CD14-positive monocyte (primary cell): Measurements from ENCODE around the gene ADCYAP1. TPM values are rescaled to one million over a fixed set of nuclear protein-coding genes. Genes with fewer than 3 reads are reported as not detected.

ENCODE experiments used
- DNase-seq, 3 donors: peaks; one replicate each; pipeline ENCODE4 v3.0.0-alpha.2; 2011 to 2022
- H2AFZ ChIP-seq: 2 replicates; pipeline ENCODE4 v1.6.0; 2012; ENCODE audit warnings: mild to moderate bottlenecking, low read depth, low read length, inconsistent platforms; ENCODE audit not compliant: insufficient read depth, poor library complexity, severe bottlenecking
- H3K27ac ChIP-seq, 2 donors: 1 replicate in 1 of 2; 2 replicates in 1 of 2; pipeline ENCODE4 v1.5.1; 2012 to 2013; ENCODE audit warnings: low read length in 2 of 2, control low read depth in 1 of 2, inconsistent platforms in 1 of 2, low read depth in 1 of 2, mild to moderate bottlenecking in 1 of 2
- H3K27me3 ChIP-seq, 2 donors: one replicate each; pipeline versions ENCODE4 v1.6.0 to v1.6.1; 2011 to 2013; ENCODE audit warnings: low read length in 2 of 2; ENCODE audit not compliant: control insufficient read depth in 2 of 2, insufficient read depth in 2 of 2
- H3K36me3 ChIP-seq, 2 donors: replicated peaks in 1 of 2; 1 replicate in 1 of 2; 2 replicates in 1 of 2; pipeline versions ENCODE4 v1.5.1 to v1.6.1; 2012 to 2013; ENCODE audit warnings: low read length in 2 of 2, control low read depth in 1 of 2, inconsistent platforms in 1 of 2, mild to moderate bottlenecking in 1 of 2; ENCODE audit not compliant: insufficient read depth in 2 of 2, control insufficient read depth in 1 of 2
- H3K4me1 ChIP-seq, 2 donors: 1 replicate in 1 of 2; 2 replicates in 1 of 2; pipeline versions ENCODE4 v1.5.1 to v1.6.1; 2012 to 2013; ENCODE audit warnings: low read length in 2 of 2, control low read depth in 1 of 2, inconsistent platforms in 1 of 2, mild to moderate bottlenecking in 1 of 2, moderate library complexity in 1 of 2; ENCODE audit not compliant: insufficient read depth in 2 of 2, control insufficient read depth in 1 of 2
- H3K4me2 ChIP-seq: replicated peaks from 2 replicates; pipeline ENCODE3; 2012; ENCODE audit warnings: low read length, moderate library complexity, mild to moderate bottlenecking; ENCODE audit not compliant: poor library complexity, severe bottlenecking; ENCODE audit errors: extremely low read depth
- H3K4me3 ChIP-seq, 3 experiments: fragments of 200-600 bp in 1 of 3; sonication (generic) in 1 of 3; replicated peaks in 1 of 3; 1 replicate in 2 of 3; 2 replicates in 1 of 3; pipeline ENCODE4 v1.5.1; 2011 to 2013; ENCODE audit warnings: low read length in 3 of 3, mild to moderate bottlenecking in 3 of 3, control low read depth in 2 of 3, low read depth in 2 of 3, inconsistent platforms in 1 of 3, moderate library complexity in 1 of 3
- H3K79me2 ChIP-seq: 2 replicates; pipeline ENCODE4 v1.6.0; 2012; ENCODE audit warnings: mild to moderate bottlenecking, control low read depth, inconsistent platforms, low read length, moderate library complexity; ENCODE audit not compliant: insufficient read depth
- H3K9ac ChIP-seq: 2 replicates; pipeline ENCODE4 v1.6.0; 2017; ENCODE audit warnings: low read length, mild to moderate bottlenecking; ENCODE audit not compliant: insufficient read depth, poor library complexity, severe bottlenecking
- H3K9me3 ChIP-seq, 2 donors: replicated peaks in 1 of 2; 1 replicate in 1 of 2; 2 replicates in 1 of 2; pipeline versions ENCODE4 v1.5.1 to v1.6.1; 2012 to 2013; ENCODE audit warnings: low read length in 2 of 2, control low read depth in 1 of 2; ENCODE audit not compliant: control insufficient read depth in 1 of 2, insufficient read depth in 1 of 2
- H4K20me1 ChIP-seq: 2 replicates; pipeline ENCODE4 v1.6.0; 2012; ENCODE audit warnings: mild to moderate bottlenecking, low read length, control low read depth, moderate library complexity; ENCODE audit not compliant: insufficient read depth
- H3K27ac Mint-ChIP-seq, 7 donors: one replicate each; pipeline ENCODE4 v1.8.0; 2020; ENCODE audit warnings: mild to moderate bottlenecking in 7 of 7, mixed read lengths in 7 of 7, moderate library complexity in 6 of 7, inconsistent platforms in 2 of 7
- H3K27me3 Mint-ChIP-seq, 3 donors: one replicate each; pipeline ENCODE4 v1.8.0; 2021 to 2022; ENCODE audit warnings: low read depth in 3 of 3, mild to moderate bottlenecking in 3 of 3, mixed read lengths in 3 of 3, moderate library complexity in 3 of 3, inconsistent platforms in 1 of 3
- H3K36me3 Mint-ChIP-seq, 2 donors: one replicate each; pipeline ENCODE4 v1.8.0; 2020; ENCODE audit warnings: mixed read lengths in 2 of 2, inconsistent platforms in 1 of 2, mild to moderate bottlenecking in 1 of 2
- H3K4me1 Mint-ChIP-seq: one replicate; pipeline ENCODE4 v1.8.0; 2020; ENCODE audit warnings: mild to moderate bottlenecking, mixed read lengths
- H3K4me3 Mint-ChIP-seq, 2 donors: one replicate each; pipeline ENCODE4 v1.8.0; 2020; ENCODE audit warnings: mild to moderate bottlenecking in 2 of 2, mixed read lengths in 2 of 2, moderate library complexity in 1 of 2
- H3K9me3 Mint-ChIP-seq, 7 donors: one replicate each; pipeline ENCODE4 v1.8.0; 2020 to 2022; ENCODE audit warnings: mixed read lengths in 7 of 7, mild to moderate bottlenecking in 6 of 7, moderate library complexity in 6 of 7, inconsistent platforms in 2 of 7
- WGBS: methylation state at CpG from one replicate; pipeline ENCODE4 v1.1.5; 2013; ENCODE audit warnings: missing lambda C conversion rate; ENCODE audit not compliant: insufficient coverage; 5-methylcytosine and 5-hydroxymethylcytosine counted together
- intact Hi-C, 2 donors: fragments of 100-400 bp; cut with micrococcal nuclease; formaldehyde crosslinking; loops; one replicate each; pipeline versions ENCODE4 v1.15.0 to v1.15.1; 2023
- polyA plus RNA-seq, 3 donors: library from polyadenylated mRNA; depleted of rRNA in 1 of 3; unstranded in 2 of 3; stranded (reverse) in 1 of 3; fragments of 300-500 nt in 2 of 3; fragments of >200 nt in 1 of 3; fragmentation: Illumina TruSeq in 2 of 3; gene quantifications; 1 replicate in 2 of 3; 2 replicates in 1 of 3; pipeline ENCODE4 v1.2.3, GENCODE V29; 2012 to 2021
- TF ChIP-seq, protein P1 (sequence below): fragments of 200-600 bp; IDR thresholded peaks from one replicate; pipeline ENCODE4 v1.8.0; 2022; ENCODE audit warnings: antibody characterized with exemption, mild to moderate bottlenecking

The ADCYAP1 gene
- polyA plus RNA-seq, 3 donors, result not detected

- no peaks in the 10 kb centered on the region for H3K9me3 ChIP-seq
- no peak overlapping the region for H3K4me3 ChIP-seq
- 100% methylated on average over 1 of the region's 1 CpG for WGBS
- intact Hi-C loops, result no loop called here
- peaks cover 0 to 9% (median 3%) of the 10 kb centered on the region in 7 donors for H3K9me3 Mint-ChIP-seq
- H2AFZ ChIP-seq, result no peak overlapping the region
- H3K27me3 Mint-ChIP-seq, result peaks cover 4 to 6% (median 5%) of the 10 kb centered on the region in 3 donors
- no peak overlapping the region for H3K4me3 Mint-ChIP-seq
- no peak overlapping the region for H3K27ac Mint-ChIP-seq
- no peak overlapping the region for H3K4me2 ChIP-seq
- no peak overlapping the region for H3K9ac ChIP-seq
- H3K27me3 ChIP-seq, result no peaks in the 10 kb centered on the region
- H3K27ac ChIP-seq, result no peak overlapping the region
- no peaks in the 10 kb centered on the region for H4K20me1 ChIP-seq
- H3K79me2 ChIP-seq, result no peaks in the 10 kb centered on the region
- no peak for DNase-seq
- no peaks in the 10 kb centered on the region for H3K36me3 ChIP-seq
- H3K4me1 Mint-ChIP-seq, result no peaks in the 10 kb centered on the region
- no peaks in the 10 kb centered on the region for H3K4me1 ChIP-seq
- H3K36me3 Mint-ChIP-seq, result no peaks in the 10 kb centered on the region
- TF ChIP-seq, protein P1, sequence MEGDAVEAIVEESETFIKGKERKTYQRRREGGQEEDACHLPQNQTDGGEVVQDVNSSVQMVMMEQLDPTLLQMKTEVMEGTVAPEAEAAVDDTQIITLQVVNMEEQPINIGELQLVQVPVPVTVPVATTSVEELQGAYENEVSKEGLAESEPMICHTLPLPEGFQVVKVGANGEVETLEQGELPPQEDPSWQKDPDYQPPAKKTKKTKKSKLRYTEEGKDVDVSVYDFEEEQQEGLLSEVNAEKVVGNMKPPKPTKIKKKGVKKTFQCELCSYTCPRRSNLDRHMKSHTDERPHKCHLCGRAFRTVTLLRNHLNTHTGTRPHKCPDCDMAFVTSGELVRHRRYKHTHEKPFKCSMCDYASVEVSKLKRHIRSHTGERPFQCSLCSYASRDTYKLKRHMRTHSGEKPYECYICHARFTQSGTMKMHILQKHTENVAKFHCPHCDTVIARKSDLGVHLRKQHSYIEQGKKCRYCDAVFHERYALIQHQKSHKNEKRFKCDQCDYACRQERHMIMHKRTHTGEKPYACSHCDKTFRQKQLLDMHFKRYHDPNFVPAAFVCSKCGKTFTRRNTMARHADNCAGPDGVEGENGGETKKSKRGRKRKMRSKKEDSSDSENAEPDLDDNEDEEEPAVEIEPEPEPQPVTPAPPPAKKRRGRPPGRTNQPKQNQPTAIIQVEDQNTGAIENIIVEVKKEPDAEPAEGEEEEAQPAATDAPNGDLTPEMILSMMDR, result no peak
These were observed 18.6 kb upstream of the ADCYAP1 start for GRCh38 chr18:886076-886475.

DNA sequence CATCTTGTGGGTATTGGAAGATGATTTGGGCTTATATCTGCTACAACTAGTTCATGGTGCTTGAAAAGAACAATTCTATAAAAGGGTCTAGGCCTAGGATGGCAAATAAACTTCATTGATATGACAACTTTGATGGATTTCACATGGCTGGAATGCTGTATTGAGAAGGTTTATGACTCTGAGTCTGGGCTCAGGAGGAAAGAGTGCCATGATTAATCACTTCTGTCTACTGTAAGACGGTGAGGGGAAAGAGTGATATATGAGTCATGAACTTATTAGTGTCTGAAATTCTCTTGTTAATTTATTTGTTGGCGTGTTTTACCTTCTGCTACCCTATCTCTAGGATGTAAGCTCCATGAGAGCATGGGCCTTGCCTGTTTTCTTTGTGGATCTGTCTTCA lies 17.0 kb upstream of the ADCYAP1 start:
- H3K4me3 ChIP-seq, result no peak overlapping the region
- no peak overlapping the region for H2AFZ ChIP-seq
- H3K27ac ChIP-seq, result no peak overlapping the region
- 50% methylated on average over 1 of the region's 2 CpGs for WGBS
- H3K9ac ChIP-seq, result no peak overlapping the region
- H3K4me2 ChIP-seq, result no peak overlapping the region
- H3K36me3 ChIP-seq, result no peaks in the 10 kb centered on the region
- H3K4me1 Mint-ChIP-seq, result no peaks in the 10 kb centered on the region
- TF ChIP-seq, protein P1, result no peak
- peaks cover 5 to 8% (median 6%) of the 10 kb centered on the region in 3 donors for H3K27me3 Mint-ChIP-seq
- no peaks in the 10 kb centered on the region for H3K9me3 ChIP-seq
- no peaks in the 10 kb centered on the region for H3K79me2 ChIP-seq
- H3K9me3 Mint-ChIP-seq, result peaks cover 0 to 8% (median 3%) of the 10 kb centered on the region in 7 donors
- H3K36me3 Mint-ChIP-seq, result no peaks in the 10 kb centered on the region
- intact Hi-C loops, result no loop called here
- no peak overlapping the region for H3K27ac Mint-ChIP-seq
- no peaks in the 10 kb centered on the region for H3K27me3 ChIP-seq
- H3K4me1 ChIP-seq, result no peaks in the 10 kb centered on the region
- no peak for DNase-seq
- no peaks in the 10 kb centered on the region for H4K20me1 ChIP-seq
- H3K4me3 Mint-ChIP-seq, result no peak overlapping the region
